HG03469 (cell line): ENCODE measurements around the gene TNNI3K.

Experiments used
- ATAC-seq: cut with Tn5 transposase; IDR thresholded peaks from one replicate; pipeline ENCODE4 v1.9.1; 2021; ENCODE audit warnings: mild to moderate bottlenecking, moderate library complexity, moderate number of reproducible peaks; ENCODE audit not compliant: unreplicated experiment

Gene TNNI3K

GRCh38 chr1:74534241-74534640 is 299.1 kb downstream of the TNNI3K start:
- no peak for ATAC-seq

GRCh38 chr1:74545821-74546220 is 310.6 kb downstream of the TNNI3K start:
- ATAC-seq, result no peak

GRCh38 chr1:74548961-74549750 is 314.0 kb downstream of the TNNI3K start:
- ATAC-seq, result no peak

- ATAC-seq, result no peak
Measured at GRCh38 chr1:74549932-74550331, 314.7 kb downstream of the TNNI3K start.

DNA sequence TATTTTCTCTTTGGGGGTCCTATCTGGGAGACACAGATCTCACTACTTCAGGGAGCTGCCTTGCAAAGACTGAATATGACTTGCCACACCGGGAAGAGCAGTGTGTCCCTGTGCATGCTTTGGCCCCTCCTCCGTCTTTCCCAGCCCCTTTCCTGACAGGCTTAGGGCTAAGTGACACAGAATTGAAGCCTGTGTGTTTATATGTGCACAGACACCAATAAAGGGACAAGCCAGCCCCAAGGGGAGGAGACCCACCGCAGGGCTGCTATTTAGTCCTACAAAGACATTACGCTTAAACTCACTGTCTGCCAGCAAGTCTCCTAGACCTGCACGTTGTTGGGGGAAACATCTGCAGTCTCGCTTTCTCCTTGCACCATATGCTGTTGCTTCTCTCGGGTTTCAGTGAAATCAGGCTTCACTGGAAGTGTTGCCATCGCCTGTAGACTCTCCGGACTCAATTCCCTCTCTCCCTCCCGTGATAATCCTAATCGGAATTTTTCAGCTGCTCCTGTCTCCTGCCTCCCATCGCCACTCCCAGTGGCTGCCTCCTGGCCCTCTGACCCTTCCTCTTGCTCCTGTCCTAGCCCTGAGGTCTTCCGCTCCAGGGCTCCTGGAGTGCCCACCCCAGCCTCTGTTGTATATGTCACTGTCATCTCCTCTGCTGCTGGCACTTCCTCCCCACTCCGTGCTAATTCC is 335.8 kb downstream of the TNNI3K start:
- ATAC-seq, result no peak

GRCh38 chr1:74571493-74571800 is 336.3 kb downstream of the TNNI3K start:
- no peak for ATAC-seq

- ATAC-seq, result no peak
Measured at GRCh38 chr1:74571891-74572290, 336.7 kb downstream of the TNNI3K start.

- ATAC-seq, result no peak
Measured at GRCh38 chr1:74578101-74578500, 342.9 kb downstream of the TNNI3K start.

GRCh38 chr1:74579425-74579824 is 344.2 kb downstream of the TNNI3K start:
- peak; percentile 98 for ATAC-seq

- no peak for ATAC-seq
Measured at GRCh38 chr1:74583397-74583796, 348.2 kb downstream of the TNNI3K start.

- no peak for ATAC-seq
Measured at GRCh38 chr1:74584185-74584584, 349.0 kb downstream of the TNNI3K start.

- ATAC-seq, result no peak
Measured at GRCh38 chr1:74586253-74586897, 351.2 kb downstream of the TNNI3K start.

GRCh38 chr1:74587888-74588287 is 352.7 kb downstream of the TNNI3K start:
- no peak for ATAC-seq

- ATAC-seq, result no peak
Measured at GRCh38 chr1:74590288-74590687, 355.1 kb downstream of the TNNI3K start.

DNA sequence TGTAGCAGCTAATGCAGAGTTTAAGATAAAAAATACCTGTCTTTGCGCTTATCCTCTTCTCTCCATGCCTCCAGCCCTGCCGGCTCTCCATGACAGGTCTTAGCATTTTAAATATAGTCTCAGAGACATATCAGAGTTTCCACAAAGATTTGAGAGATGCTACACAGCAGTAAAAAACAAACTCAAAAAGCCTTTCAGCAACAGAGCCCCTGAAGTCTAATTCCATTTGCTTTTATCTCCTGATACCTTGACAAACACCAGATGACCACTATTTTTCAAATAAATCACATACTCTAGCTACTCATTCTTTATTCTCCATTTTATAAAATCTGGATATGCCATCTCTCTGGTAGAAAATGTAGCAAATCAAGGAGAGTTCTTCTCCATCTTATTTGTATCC is 356.8 kb downstream of the TNNI3K start:
- no peak for ATAC-seq

- no peak for ATAC-seq
Measured at GRCh38 chr1:74592580-74593355, 357.6 kb downstream of the TNNI3K start.
